MM.1S (cell line): ENCODE measurements around the gene MICALL1.
"Not testable (repeated sequence)": the region's sequence is repeated elsewhere in the genome, so short reads cannot be mapped to it uniquely, and the experiment has no call there.

Experiments
- DNase-seq: peaks from one replicate; pipeline ENCODE4 v3.0.0-alpha.2; 2015
- H2AFZ ChIP-seq: fragments of 300-600 bp; sonication (generic); 2 replicates; pipeline ENCODE4 v1.6.0; 2016; ENCODE audit warnings: antibody characterized with exemption, low read length
- H3F3A ChIP-seq: fragments of 300-600 bp; sonication (generic); 2 replicates; pipeline ENCODE4 v1.6.1; 2016; ENCODE audit warnings: mild to moderate bottlenecking, antibody characterized with exemption, low read length, moderate library complexity, mixed read lengths; ENCODE audit not compliant: insufficient read depth
- H3K27ac ChIP-seq: fragments of 300-600 bp; sonication (generic); 2 replicates; pipeline ENCODE4 v1.5.1; 2016; ENCODE audit warnings: mild to moderate bottlenecking, low read length
- H3K27me3 ChIP-seq: fragments of 300-600 bp; sonication (generic); replicated peaks from 2 replicates; pipeline ENCODE4 v1.6.0; 2016; ENCODE audit warnings: low read length; ENCODE audit not compliant: insufficient read depth
- H3K36me3 ChIP-seq: fragments of 300-600 bp; sonication (generic); replicated peaks from 2 replicates; pipeline ENCODE4 v1.6.1; 2016; ENCODE audit warnings: mild to moderate bottlenecking, low read length, mixed read lengths; ENCODE audit not compliant: insufficient read depth
- H3K4me1 ChIP-seq: fragments of 300-600 bp; sonication (generic); 2 replicates; pipeline ENCODE4 v1.6.1; 2016; ENCODE audit warnings: low read length, mixed read lengths
- H3K4me2 ChIP-seq: fragments of 300-600 bp; sonication (generic); 2 replicates; pipeline ENCODE4 v1.6.0; 2016; ENCODE audit warnings: low read depth, low read length
- H3K4me3 ChIP-seq: fragments of 300-600 bp; sonication (generic); 2 replicates; pipeline ENCODE4 v1.5.1; 2016; ENCODE audit warnings: low read length, mixed read lengths
- H3K79me2 ChIP-seq: fragments of 300-600 bp; sonication (generic); 2 replicates; pipeline ENCODE4 v1.6.1; 2016; ENCODE audit warnings: mixed run types, low read length, mixed read lengths
- H3K9ac ChIP-seq: fragments of 300-600 bp; sonication (generic); 2 replicates; pipeline ENCODE4 v1.6.1; 2016; ENCODE audit warnings: low read length, mixed read lengths
- H3K9me2 ChIP-seq: fragments of 300-600 bp; sonication (generic); replicated peaks from 2 replicates; pipeline ENCODE4 v1.6.1; 2016; ENCODE audit warnings: mild to moderate bottlenecking, low read length, mixed read lengths; ENCODE audit not compliant: insufficient read depth
- H3K9me3 ChIP-seq: fragments of 300-600 bp; sonication (generic); replicated peaks from 2 replicates; pipeline ENCODE4 v1.6.1; 2016; ENCODE audit warnings: mild to moderate bottlenecking, low read length, mixed read lengths; ENCODE audit not compliant: insufficient read depth
- H4K20me1 ChIP-seq: fragments of 300-600 bp; sonication (generic); 2 replicates; pipeline ENCODE4 v1.6.1; 2016; ENCODE audit warnings: mild to moderate bottlenecking, low read length, moderate library complexity, mixed read lengths; ENCODE audit not compliant: insufficient read depth
- CTCF ChIP-seq: fragments of 300-600 bp; sonication (generic); IDR thresholded peaks from 2 replicates; pipeline ENCODE4 v1.5.1; 2016; ENCODE audit warnings: antibody characterized with exemption, low read length, mixed read lengths
- EZH2 ChIP-seq: fragments of 300-600 bp; sonication (generic); optimal IDR thresholded peaks from 2 replicates; pipeline ENCODE3; 2017; ENCODE audit warnings: low read depth, mild to moderate bottlenecking, antibody characterized with exemption, low read length, mixed read lengths
- EZH2phosphoT487 ChIP-seq: fragments of 300-600 bp; sonication (generic); IDR thresholded peaks from 2 replicates; pipeline ENCODE4 v1.6.1; 2018; ENCODE audit warnings: antibody characterized with exemption, low read length

Gene MICALL1

GRCh38 chr22:37975153-37975552, 69.1 kb downstream of the MICALL1 start:
- no peak overlapping the region for H2AFZ ChIP-seq
- no peaks in the 10 kb centered on the region for H3F3A ChIP-seq
- DNase-seq, result no peak
- H3K4me3 ChIP-seq, result no peak overlapping the region
- no peaks in the 10 kb centered on the region for H3K79me2 ChIP-seq
- H3K4me2 ChIP-seq, result no peak overlapping the region
- H3K27me3 ChIP-seq, result no peaks in the 10 kb centered on the region
- no peaks in the 10 kb centered on the region for H3K9me3 ChIP-seq
- no peak for TF ChIP-seq EZH2
- no peak for TF ChIP-seq EZH2phosphoT487
- no peak for TF ChIP-seq CTCF
- H3K36me3 ChIP-seq, result no peaks in the 10 kb centered on the region
- no peak overlapping the region for H3K9ac ChIP-seq
- H4K20me1 ChIP-seq, result no peaks in the 10 kb centered on the region
- H3K9me2 ChIP-seq, result no peaks in the 10 kb centered on the region
- no peak overlapping the region for H3K27ac ChIP-seq
- H3K4me1 ChIP-seq, result no peaks in the 10 kb centered on the region

GRCh38 chr22:37976022-37976421, 69.9 kb downstream of the MICALL1 start:
- H3F3A ChIP-seq, H3K9me3 ChIP-seq, H3K4me2 ChIP-seq, H3K9me2 ChIP-seq, H3K4me1 ChIP-seq, H3K36me3 ChIP-seq, H4K20me1 ChIP-seq, H3K9ac ChIP-seq, H3K27me3 ChIP-seq, DNase-seq, H3K79me2 ChIP-seq, H2AFZ ChIP-seq, H3K27ac ChIP-seq, H3K4me3 ChIP-seq: not testable (repeated sequence)

- Histone ChIP-seq H3K4me1 (no peaks in the 10 kb centered on the region), H3F3A (no peaks in the 10 kb centered on the region), H3K36me3 (no peaks in the 10 kb centered on the region), H3K79me2 (no peaks in the 10 kb centered on the region), H3K9me2 (no peaks in the 10 kb centered on the region), H3K4me2 (no peak overlapping the region), H3K27ac (no peak overlapping the region), H3K9ac (no peak overlapping the region), H3K27me3 (no peaks in the 10 kb centered on the region), H3K9me3 (no peaks in the 10 kb centered on the region), H2AFZ (no peak overlapping the region), H4K20me1 (no peaks in the 10 kb centered on the region), H3K4me3 (no peak overlapping the region)
- no peak for TF ChIP-seq CTCF
- TF ChIP-seq EZH2phosphoT487, result no peak
- no peak for TF ChIP-seq EZH2
- DNase-seq, result no peak
These were observed 70.5 kb downstream of the MICALL1 start for GRCh38 chr22:37976547-37976946.

- H3K9ac ChIP-seq, result no peak overlapping the region
- H3K4me2 ChIP-seq, result no peak overlapping the region
- H3K4me1 ChIP-seq, result no peaks in the 10 kb centered on the region
- no peaks in the 10 kb centered on the region for H3K9me2 ChIP-seq
- H3K9me3 ChIP-seq, result no peaks in the 10 kb centered on the region
- H2AFZ ChIP-seq, result no peak overlapping the region
- no peaks in the 10 kb centered on the region for H3K36me3 ChIP-seq
- H3F3A ChIP-seq, result no peaks in the 10 kb centered on the region
- H4K20me1 ChIP-seq, result no peaks in the 10 kb centered on the region
- no peaks in the 10 kb centered on the region for H3K27me3 ChIP-seq
- no peak for DNase-seq
- no peaks in the 10 kb centered on the region for H3K79me2 ChIP-seq
- H3K4me3 ChIP-seq, result no peak overlapping the region
- no peak overlapping the region for H3K27ac ChIP-seq
- TF ChIP-seq EZH2 (no peak), EZH2phosphoT487 (no peak), CTCF (no peak)
These were observed 73.7 kb downstream of the MICALL1 start for GRCh38 chr22:37979782-37980181.
